Parathyroid adenoma (tissue), 2 donors: ENCODE measurements around the gene KDM1A.

ENCODE experiments used
- H2AFZ ChIP-seq: fragments of 300-600 bp; sonication (generic); one replicate; pipeline ENCODE4 v1.7.0; 2017; ENCODE audit warnings: antibody characterized with exemption, mild to moderate bottlenecking
- H3K27ac ChIP-seq: fragments of 300-600 bp; sonication (generic); one replicate; pipeline ENCODE4 v1.7.0; 2017
- H3K27me3 ChIP-seq: fragments of 300-600 bp; sonication (generic); one replicate; pipeline ENCODE4 v1.7.0; 2017; ENCODE audit warnings: low read length; ENCODE audit not compliant: control insufficient read depth, insufficient read depth
- H3K36me3 ChIP-seq: fragments of 300-600 bp; sonication (generic); one replicate; pipeline ENCODE4 v1.7.0; 2017; ENCODE audit warnings: low read length; ENCODE audit not compliant: control insufficient read depth, insufficient read depth
- H3K4me1 ChIP-seq: fragments of 300-600 bp; sonication (generic); one replicate; pipeline ENCODE4 v1.7.0; 2017; ENCODE audit warnings: control low read depth
- H3K4me2 ChIP-seq: fragments of 300-600 bp; sonication (generic); one replicate; pipeline ENCODE4 v1.7.0; 2017; ENCODE audit warnings: low read length
- H3K4me3 ChIP-seq: fragments of 300-600 bp; sonication (generic); one replicate; pipeline ENCODE4 v1.7.0; 2017; ENCODE audit warnings: low read depth, low read length
- H3K79me2 ChIP-seq: fragments of 300-600 bp; sonication (generic); one replicate; pipeline ENCODE4 v1.7.0; 2017; ENCODE audit warnings: control low read depth
- H3K9ac ChIP-seq: fragments of 300-600 bp; sonication (generic); one replicate; pipeline ENCODE4 v1.7.0; 2017; ENCODE audit warnings: mild to moderate bottlenecking
- H3K9me3 ChIP-seq: fragments of 300-600 bp; sonication (generic); one replicate; pipeline ENCODE4 v1.7.0; 2017; ENCODE audit warnings: low read length; ENCODE audit not compliant: control insufficient read depth
- TF ChIP-seq, protein P1 (sequence below): fragments of 300-600 bp; sonication (generic); IDR thresholded peaks from one replicate; pipeline ENCODE4 v1.7.0; 2017; ENCODE audit warnings: antibody characterized with exemption, mild to moderate bottlenecking
- donor health status: primary hyperparathyroidism.

The KDM1A gene

DNA sequence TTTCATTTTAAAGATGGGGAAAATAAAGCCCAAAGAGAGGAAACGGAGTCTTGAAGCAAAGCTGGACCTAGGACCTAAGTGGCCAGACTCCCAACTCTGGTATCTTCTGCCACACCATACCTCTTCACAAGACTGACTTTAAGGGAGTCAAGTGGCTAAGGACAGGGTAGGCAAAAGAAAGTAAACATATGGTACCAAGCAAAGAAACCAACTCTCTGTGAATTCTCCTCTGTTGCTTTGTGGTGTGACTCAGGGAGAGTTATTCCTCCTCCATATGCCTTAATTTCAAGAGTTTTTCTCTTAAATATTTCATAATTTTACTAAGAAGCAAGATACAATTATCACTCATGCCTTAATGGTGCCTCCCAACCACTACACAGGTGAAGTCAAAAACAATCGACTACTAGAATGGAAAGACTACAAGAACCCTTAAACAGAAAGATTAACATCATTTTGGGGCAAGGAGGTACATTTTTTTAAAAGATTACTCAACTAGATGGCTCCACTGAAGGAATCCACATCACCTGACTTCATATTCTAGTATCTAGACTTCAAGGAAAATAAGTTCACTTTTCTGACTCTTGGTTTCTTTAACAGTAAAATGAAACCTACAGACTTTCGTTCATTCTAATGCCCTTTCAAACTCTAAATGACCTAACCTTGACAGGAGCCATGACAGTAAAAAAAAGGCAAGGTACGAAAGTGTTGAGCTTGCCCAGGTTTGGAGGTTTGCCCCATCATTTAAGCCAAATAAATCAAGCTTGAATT, 105.2 kb downstream of the KDM1A start:
- Histone ChIP-seq H3K4me1 (peaks cover 3% of the 10 kb centered on the region), H3K4me2 (no peak overlapping the region), H3K27me3 (no peaks in the 10 kb centered on the region), H3K36me3 (no peaks in the 10 kb centered on the region), H3K9me3 (no peaks in the 10 kb centered on the region), H3K9ac (no peak overlapping the region), H3K27ac (no peak overlapping the region), H2AFZ (no peak overlapping the region), H3K79me2 (peaks cover 3% of the 10 kb centered on the region), H3K4me3 (no peak overlapping the region)
- TF ChIP-seq, protein P1, sequence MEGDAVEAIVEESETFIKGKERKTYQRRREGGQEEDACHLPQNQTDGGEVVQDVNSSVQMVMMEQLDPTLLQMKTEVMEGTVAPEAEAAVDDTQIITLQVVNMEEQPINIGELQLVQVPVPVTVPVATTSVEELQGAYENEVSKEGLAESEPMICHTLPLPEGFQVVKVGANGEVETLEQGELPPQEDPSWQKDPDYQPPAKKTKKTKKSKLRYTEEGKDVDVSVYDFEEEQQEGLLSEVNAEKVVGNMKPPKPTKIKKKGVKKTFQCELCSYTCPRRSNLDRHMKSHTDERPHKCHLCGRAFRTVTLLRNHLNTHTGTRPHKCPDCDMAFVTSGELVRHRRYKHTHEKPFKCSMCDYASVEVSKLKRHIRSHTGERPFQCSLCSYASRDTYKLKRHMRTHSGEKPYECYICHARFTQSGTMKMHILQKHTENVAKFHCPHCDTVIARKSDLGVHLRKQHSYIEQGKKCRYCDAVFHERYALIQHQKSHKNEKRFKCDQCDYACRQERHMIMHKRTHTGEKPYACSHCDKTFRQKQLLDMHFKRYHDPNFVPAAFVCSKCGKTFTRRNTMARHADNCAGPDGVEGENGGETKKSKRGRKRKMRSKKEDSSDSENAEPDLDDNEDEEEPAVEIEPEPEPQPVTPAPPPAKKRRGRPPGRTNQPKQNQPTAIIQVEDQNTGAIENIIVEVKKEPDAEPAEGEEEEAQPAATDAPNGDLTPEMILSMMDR: no peak

DNA sequence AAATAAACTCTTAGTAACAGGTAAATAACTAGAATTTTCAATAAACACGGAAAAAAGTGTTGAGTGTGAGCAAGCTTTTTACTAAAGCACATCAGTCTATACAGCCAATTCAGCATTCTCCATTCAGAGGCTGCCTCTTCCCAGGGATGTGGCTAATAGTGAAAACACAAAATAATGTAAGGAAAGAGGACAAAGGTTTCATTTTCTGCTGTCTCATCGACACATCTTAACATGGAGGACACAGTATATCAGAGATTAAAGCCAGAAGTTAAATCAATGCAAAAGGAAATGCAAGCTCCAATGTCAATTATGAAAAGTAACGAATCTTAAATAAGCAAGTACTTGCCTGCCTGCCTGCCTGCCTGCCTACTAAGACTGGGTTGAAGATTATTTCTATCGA, 106.2 kb downstream of the KDM1A start:
- H2AFZ ChIP-seq: no peak overlapping the region
- H3K27ac ChIP-seq: no peak overlapping the region
- H3K4me3 ChIP-seq: no peak overlapping the region
- no peaks in the 10 kb centered on the region for H3K27me3 ChIP-seq
- no peak overlapping the region for H3K9ac ChIP-seq
- H3K4me2 ChIP-seq: no peak overlapping the region
- H3K79me2 ChIP-seq: peaks cover 3% of the 10 kb centered on the region
- no peaks in the 10 kb centered on the region for H3K9me3 ChIP-seq
- H3K4me1 ChIP-seq: peaks cover 3% of the 10 kb centered on the region
- TF ChIP-seq, protein P1: no peak
- no peaks in the 10 kb centered on the region for H3K36me3 ChIP-seq

DNA sequence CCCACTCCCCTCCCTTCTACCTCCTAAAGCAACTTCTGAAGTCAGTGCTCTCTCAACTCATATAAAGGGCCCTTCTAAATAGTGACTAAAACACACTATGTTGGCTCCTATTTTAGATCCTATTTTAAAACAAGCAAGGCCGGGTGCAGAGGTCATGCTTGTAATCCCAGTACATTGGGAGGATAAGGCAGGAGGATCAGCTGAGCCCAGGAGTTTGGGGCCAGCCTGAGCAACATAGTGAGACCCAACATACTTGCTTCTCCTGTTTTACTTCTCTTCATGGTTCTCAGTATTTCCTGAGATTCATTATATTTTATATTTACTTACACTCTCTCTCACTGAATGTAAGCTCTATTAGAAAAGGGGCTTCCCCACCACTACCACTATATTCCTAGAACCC, 106.9 kb downstream of the KDM1A start:
- no peaks in the 10 kb centered on the region for H3K27me3 ChIP-seq
- peaks cover 6% of the 10 kb centered on the region for H3K79me2 ChIP-seq
- H3K4me1 ChIP-seq: peaks cover 3% of the 10 kb centered on the region
- no peaks in the 10 kb centered on the region for H3K36me3 ChIP-seq
- no peak overlapping the region for H3K4me3 ChIP-seq
- H3K4me2 ChIP-seq: no peak overlapping the region
- TF ChIP-seq, protein P1: no peak
- H3K9ac ChIP-seq: no peak overlapping the region
- no peak overlapping the region for H3K27ac ChIP-seq
- no peaks in the 10 kb centered on the region for H3K9me3 ChIP-seq
- no peak overlapping the region for H2AFZ ChIP-seq

DNA sequence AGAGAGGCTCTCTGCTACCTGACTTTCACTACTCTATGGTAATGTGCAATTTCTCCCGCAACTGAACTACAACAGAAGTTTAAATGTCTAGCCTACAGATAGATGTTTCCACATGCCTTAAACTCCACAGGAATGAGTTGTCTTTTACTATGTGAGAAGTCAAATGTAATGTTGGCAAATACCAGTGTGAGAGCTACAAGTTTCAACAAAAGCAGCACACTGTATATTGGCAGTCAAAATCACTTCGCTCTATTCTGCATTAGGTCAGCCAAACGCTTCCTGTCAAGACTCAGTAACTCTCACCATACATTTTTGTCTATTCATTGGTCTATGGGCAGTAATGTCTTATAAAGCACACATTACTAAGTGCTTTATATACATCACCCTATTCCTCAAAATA, 107.5 kb downstream of the KDM1A start:
- no peaks in the 10 kb centered on the region for H3K9me3 ChIP-seq

More for the DNA sequence above, 107.5 kb downstream of the KDM1A start:
- no peak overlapping the region for H3K4me3 ChIP-seq
- TF ChIP-seq, protein P1: no peak
- H3K79me2 ChIP-seq: peaks cover 6% of the 10 kb centered on the region
- no peak overlapping the region for H2AFZ ChIP-seq
- no peaks in the 10 kb centered on the region for H3K36me3 ChIP-seq
- H3K4me2 ChIP-seq: no peak overlapping the region
- peaks cover 3% of the 10 kb centered on the region for H3K4me1 ChIP-seq
- H3K27me3 ChIP-seq: no peaks in the 10 kb centered on the region
- H3K27ac ChIP-seq: no peak overlapping the region
- no peak overlapping the region for H3K9ac ChIP-seq
